IPS-15b (cell line): ENCODE measurements around the gene MTHFD1.

Source experiments
- H3K27me3 ChIP-seq: one replicate; pipeline ENCODE4 v1.6.1; 2013; ENCODE audit warnings: low read length; ENCODE audit not compliant: control insufficient read depth, insufficient read depth
- H3K36me3 ChIP-seq: one replicate; pipeline ENCODE4 v1.6.1; 2013; ENCODE audit warnings: low read length; ENCODE audit not compliant: control insufficient read depth, insufficient read depth
- H3K4me1 ChIP-seq: one replicate; pipeline ENCODE4 v1.6.1; 2013; ENCODE audit warnings: mild to moderate bottlenecking, low read length; ENCODE audit not compliant: control insufficient read depth, insufficient read depth
- H3K4me3 ChIP-seq: one replicate; pipeline ENCODE4 v1.5.1; 2013; ENCODE audit warnings: low read depth, low read length
- H3K9ac ChIP-seq: one replicate; pipeline ENCODE4 v1.6.1; 2013; ENCODE audit warnings: low read depth, mild to moderate bottlenecking, low read length
- H3K9me3 ChIP-seq: one replicate; pipeline ENCODE4 v1.6.1; 2013; ENCODE audit warnings: mild to moderate bottlenecking, low read length; ENCODE audit not compliant: control insufficient read depth, insufficient read depth

The MTHFD1 gene

GRCh38 chr14:64438181-64438841, 50.2 kb downstream of the MTHFD1 start:
- Histone ChIP-seq H3K4me3 (no peak overlapping the region), H3K4me1 (no peaks in the 10 kb centered on the region), H3K9me3 (no peaks in the 10 kb centered on the region), H3K9ac (no peak overlapping the region), H3K36me3 (peaks cover 63% of the 10 kb centered on the region), H3K27me3 (no peaks in the 10 kb centered on the region)

- Histone ChIP-seq H3K4me3 (no peak overlapping the region), H3K4me1 (no peaks in the 10 kb centered on the region), H3K36me3 (peaks cover 67% of the 10 kb centered on the region)
These were observed 51.0 kb downstream of the MTHFD1 start for GRCh38 chr14:64439141-64439540.

GRCh38 chr14:64440494-64440893, 52.3 kb downstream of the MTHFD1 start:
- H3K9me3 ChIP-seq, result no peaks in the 10 kb centered on the region
- H3K4me3 ChIP-seq, result no peak overlapping the region
- no peaks in the 10 kb centered on the region for H3K4me1 ChIP-seq
- no peak overlapping the region for H3K9ac ChIP-seq
- no peaks in the 10 kb centered on the region for H3K27me3 ChIP-seq
- peaks cover 68% of the 10 kb centered on the region for H3K36me3 ChIP-seq

More at GRCh38 chr14:64439141-64439540, 51.0 kb downstream of the MTHFD1 start:
- Histone ChIP-seq H3K9me3 (no peaks in the 10 kb centered on the region), H3K9ac (no peak overlapping the region), H3K27me3 (no peaks in the 10 kb centered on the region)

GRCh38 chr14:64442300-64442988, 54.3 kb downstream of the MTHFD1 start:
- Histone ChIP-seq H3K9ac (no peak overlapping the region), H3K27me3 (no peaks in the 10 kb centered on the region), H3K4me1 (no peaks in the 10 kb centered on the region), H3K9me3 (no peaks in the 10 kb centered on the region), H3K4me3 (no peak overlapping the region), H3K36me3 (peaks cover 56% of the 10 kb centered on the region)

- Histone ChIP-seq H3K4me3 (no peak overlapping the region), H3K36me3 (peaks cover 48% of the 10 kb centered on the region), H3K27me3 (no peaks in the 10 kb centered on the region), H3K4me1 (no peaks in the 10 kb centered on the region), H3K9ac (peak overlapping the region; percentile 47), H3K9me3 (no peaks in the 10 kb centered on the region)
These were observed 56.0 kb downstream of the MTHFD1 start for GRCh38 chr14:64444140-64444539.

- Histone ChIP-seq H3K4me1 (no peaks in the 10 kb centered on the region), H3K9ac (no peak overlapping the region), H3K36me3 (peaks cover 48% of the 10 kb centered on the region), H3K9me3 (no peaks in the 10 kb centered on the region), H3K4me3 (no peak overlapping the region), H3K27me3 (no peaks in the 10 kb centered on the region)
These were observed 57.1 kb downstream of the MTHFD1 start for GRCh38 chr14:64444984-64445845.

- H3K9ac ChIP-seq, result no peak overlapping the region
- no peaks in the 10 kb centered on the region for H3K27me3 ChIP-seq
- H3K9me3 ChIP-seq, result no peaks in the 10 kb centered on the region
- no peak overlapping the region for H3K4me3 ChIP-seq
- H3K36me3 ChIP-seq, result peaks cover 42% of the 10 kb centered on the region
- no peaks in the 10 kb centered on the region for H3K4me1 ChIP-seq
These were observed 59.9 kb downstream of the MTHFD1 start for GRCh38 chr14:64447876-64448670.

GRCh38 chr14:64450255-64450654, 62.1 kb downstream of the MTHFD1 start:
- H3K27me3 ChIP-seq, result no peaks in the 10 kb centered on the region
- no peaks in the 10 kb centered on the region for H3K9me3 ChIP-seq
- no peak overlapping the region for H3K4me3 ChIP-seq
- peaks cover 40% of the 10 kb centered on the region for H3K36me3 ChIP-seq
- no peaks in the 10 kb centered on the region for H3K4me1 ChIP-seq
- no peak overlapping the region for H3K9ac ChIP-seq

GRCh38 chr14:64454671-64455070, 66.5 kb downstream of the MTHFD1 start:
- Histone ChIP-seq H3K4me1 (no peaks in the 10 kb centered on the region), H3K36me3 (peaks cover 35% of the 10 kb centered on the region), H3K9ac (no peak overlapping the region), H3K9me3 (no peaks in the 10 kb centered on the region), H3K27me3 (no peaks in the 10 kb centered on the region), H3K4me3 (no peak overlapping the region)

- Histone ChIP-seq H3K4me1 (no peaks in the 10 kb centered on the region), H3K9ac (no peak overlapping the region), H3K9me3 (no peaks in the 10 kb centered on the region), H3K36me3 (peaks cover 15% of the 10 kb centered on the region), H3K4me3 (no peak overlapping the region), H3K27me3 (no peaks in the 10 kb centered on the region)
These were observed 71.4 kb downstream of the MTHFD1 start for GRCh38 chr14:64459405-64460136.

GRCh38 chr14:64461221-64461620, 73.1 kb downstream of the MTHFD1 start:
- peaks cover 6% of the 10 kb centered on the region for H3K36me3 ChIP-seq
- H3K27me3 ChIP-seq, result no peaks in the 10 kb centered on the region
- H3K9me3 ChIP-seq, result no peaks in the 10 kb centered on the region
- H3K9ac ChIP-seq, result no peak overlapping the region
- H3K4me3 ChIP-seq, result no peak overlapping the region
- peaks cover 1% of the 10 kb centered on the region for H3K4me1 ChIP-seq
